Measurements from ENCODE around the gene SPECC1L. TPM values are rescaled to one million over a fixed set of nuclear protein-coding genes. Genes with fewer than 3 reads are reported as not detected.
"Not testable (repeated sequence)": the region's sequence is repeated elsewhere in the genome, so short reads cannot be mapped to it uniquely, and the experiment has no call there.

Gene SPECC1L
- total RNA-seq, 6 donors from 2014 or later = 37.7 to 80.6 (median 62.3) TPM

DNA sequence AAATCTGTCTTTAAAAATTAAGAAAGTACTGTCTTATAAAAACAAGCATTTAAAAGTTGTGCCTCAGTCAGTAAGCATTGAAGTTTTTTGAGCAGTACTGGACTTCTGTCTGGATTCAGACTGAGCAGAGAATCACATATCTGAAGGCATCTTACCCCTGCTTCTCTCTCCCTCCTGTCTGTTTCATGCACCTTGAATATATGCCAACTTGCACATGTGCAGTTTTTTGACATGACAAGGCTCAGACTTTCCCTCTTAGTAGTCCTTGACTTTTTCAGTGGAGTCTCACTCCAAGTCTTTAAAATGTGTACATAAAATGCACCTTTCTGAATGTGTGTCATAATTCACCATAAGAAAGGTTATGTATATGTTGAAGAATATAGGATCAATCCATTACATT lies 19.8 kb downstream of the SPECC1L start:
- H3K9me3 ChIP-seq = no peaks in the 10 kb centered on the region
- H3K36me3 ChIP-seq = no peaks in the 10 kb centered on the region
- no peak for ATAC-seq (ENCODE audit: low FRiP score in 2 of 2)
- peaks cover 34 to 53% (median 43%) of the 10 kb centered on the region in 4 donors for H3K4me1 ChIP-seq
- DNase-seq = no peak
- TF ChIP-seq, protein P1, sequence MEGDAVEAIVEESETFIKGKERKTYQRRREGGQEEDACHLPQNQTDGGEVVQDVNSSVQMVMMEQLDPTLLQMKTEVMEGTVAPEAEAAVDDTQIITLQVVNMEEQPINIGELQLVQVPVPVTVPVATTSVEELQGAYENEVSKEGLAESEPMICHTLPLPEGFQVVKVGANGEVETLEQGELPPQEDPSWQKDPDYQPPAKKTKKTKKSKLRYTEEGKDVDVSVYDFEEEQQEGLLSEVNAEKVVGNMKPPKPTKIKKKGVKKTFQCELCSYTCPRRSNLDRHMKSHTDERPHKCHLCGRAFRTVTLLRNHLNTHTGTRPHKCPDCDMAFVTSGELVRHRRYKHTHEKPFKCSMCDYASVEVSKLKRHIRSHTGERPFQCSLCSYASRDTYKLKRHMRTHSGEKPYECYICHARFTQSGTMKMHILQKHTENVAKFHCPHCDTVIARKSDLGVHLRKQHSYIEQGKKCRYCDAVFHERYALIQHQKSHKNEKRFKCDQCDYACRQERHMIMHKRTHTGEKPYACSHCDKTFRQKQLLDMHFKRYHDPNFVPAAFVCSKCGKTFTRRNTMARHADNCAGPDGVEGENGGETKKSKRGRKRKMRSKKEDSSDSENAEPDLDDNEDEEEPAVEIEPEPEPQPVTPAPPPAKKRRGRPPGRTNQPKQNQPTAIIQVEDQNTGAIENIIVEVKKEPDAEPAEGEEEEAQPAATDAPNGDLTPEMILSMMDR (IDR thresholded peaks at IDR 0.05) = no peak
- TF ChIP-seq EP300 (IDR thresholded peaks at IDR 0.05) (no peak), POLR2A (IDR thresholded peaks at IDR 0.05) (no peak), POLR2AphosphoS5 (IDR thresholded peaks at IDR 0.05) (no peak)
- H3K4me3 ChIP-seq = no peak overlapping the region
- H3K27ac ChIP-seq = peak overlapping the region; percentile 21 to 52 (median 45)
- H3K27me3 ChIP-seq = no peaks in the 10 kb centered on the region

DNA sequence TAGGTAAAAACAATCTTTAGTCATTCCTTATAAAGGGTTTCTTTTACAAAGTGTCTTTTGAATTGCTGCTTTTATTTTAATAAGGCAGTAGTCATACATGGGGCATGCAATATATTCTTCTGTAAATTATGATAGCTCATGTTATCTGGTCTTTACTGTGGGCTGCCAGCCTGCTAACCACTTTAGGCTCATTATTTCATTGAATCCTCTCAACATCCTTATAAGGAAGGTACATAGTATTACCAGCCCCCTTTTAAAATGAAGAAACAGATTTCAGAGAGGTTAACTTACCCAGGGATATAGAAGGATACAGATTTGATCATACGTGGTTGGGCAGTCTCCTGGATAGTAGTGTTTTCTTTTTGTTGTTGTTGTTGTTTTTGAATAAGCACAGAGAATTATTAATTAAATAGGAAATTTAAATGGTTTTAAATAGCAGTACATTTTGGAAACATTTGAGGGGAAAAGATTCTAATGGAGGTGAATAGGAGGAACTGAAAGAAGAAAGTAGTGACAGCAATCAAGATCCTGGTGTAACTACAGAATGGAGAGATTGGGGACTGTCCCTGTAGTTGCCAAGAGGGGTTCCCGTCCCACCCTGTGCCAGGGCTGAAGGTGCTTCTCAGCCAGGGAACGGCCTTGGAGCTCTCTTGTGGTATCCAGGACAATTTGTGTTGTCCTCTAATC lies 21.0 kb downstream of the SPECC1L start:
- peak overlapping the region in 3 of 4 donors; percentile 19 to 39 (median 39) for H3K27ac ChIP-seq
- DNase-seq (no peak), ATAC-seq (ENCODE audit: low FRiP score in 2 of 2) (no peak)
- H3K4me1 ChIP-seq = peaks cover 32 to 44% (median 39%) of the 10 kb centered on the region in 4 donors
- H3K36me3 ChIP-seq = no peaks in the 10 kb centered on the region
- no peaks in the 10 kb centered on the region for H3K27me3 ChIP-seq
- no peak for TF ChIP-seq POLR2A (IDR thresholded peaks at IDR 0.05)
- no peak for TF ChIP-seq POLR2AphosphoS5 (IDR thresholded peaks at IDR 0.05)
- TF ChIP-seq, protein P1 (IDR thresholded peaks at IDR 0.05) = no peak
- no peak for TF ChIP-seq EP300 (IDR thresholded peaks at IDR 0.05)
- H3K4me3 ChIP-seq = no peak overlapping the region
- no peaks in the 10 kb centered on the region for H3K9me3 ChIP-seq
- 68 to 79% methylated on average over 3 of the region's 3 CpGs for WGBS, 2 donors

DNA sequence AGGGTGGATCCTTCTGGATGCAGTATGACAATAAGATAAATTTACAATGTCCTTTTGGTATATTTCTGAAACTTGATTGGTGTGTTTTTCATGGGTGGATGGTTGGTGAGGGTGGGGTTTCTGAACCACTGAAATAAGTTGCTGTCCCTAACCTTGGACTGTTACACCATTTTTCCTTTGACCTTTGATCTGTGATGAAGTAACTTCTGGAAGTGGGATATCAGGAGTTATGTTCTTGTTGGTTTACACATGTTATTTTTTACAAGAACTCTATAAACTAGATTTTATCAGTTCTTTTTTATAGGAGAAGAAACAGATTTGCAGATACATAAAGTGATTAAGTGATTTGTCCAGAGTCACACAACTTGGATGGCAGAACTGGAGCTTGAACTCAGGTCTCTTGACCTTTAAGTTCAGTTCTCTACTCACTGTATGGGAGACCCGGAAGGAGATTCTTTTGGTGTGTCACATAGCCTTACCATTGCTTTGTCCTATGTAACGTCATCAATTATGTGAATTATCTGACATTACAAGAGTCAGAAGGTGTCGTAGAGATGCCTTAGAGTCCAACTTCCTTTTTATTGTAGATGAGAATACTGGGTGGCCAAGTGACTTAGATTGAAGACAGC lies 21.7 kb downstream of the SPECC1L start:
- not testable (repeated sequence) for H3K36me3 ChIP-seq; H3K27me3 ChIP-seq; DNase-seq; H3K9me3 ChIP-seq; H3K4me3 ChIP-seq; ATAC-seq (ENCODE audit: low FRiP score in 2 of 2)
- Histone ChIP-seq H3K27ac (peak overlapping the region in 3 of 4 donors; percentile 19 to 39 (median 39)), H3K4me1 (peaks cover 31 to 42% (median 37%) of the 10 kb centered on the region in 4 donors)
- WGBS, 2 donors = 71 to 73% methylated on average over 3 of the region's 3 CpGs

DNA sequence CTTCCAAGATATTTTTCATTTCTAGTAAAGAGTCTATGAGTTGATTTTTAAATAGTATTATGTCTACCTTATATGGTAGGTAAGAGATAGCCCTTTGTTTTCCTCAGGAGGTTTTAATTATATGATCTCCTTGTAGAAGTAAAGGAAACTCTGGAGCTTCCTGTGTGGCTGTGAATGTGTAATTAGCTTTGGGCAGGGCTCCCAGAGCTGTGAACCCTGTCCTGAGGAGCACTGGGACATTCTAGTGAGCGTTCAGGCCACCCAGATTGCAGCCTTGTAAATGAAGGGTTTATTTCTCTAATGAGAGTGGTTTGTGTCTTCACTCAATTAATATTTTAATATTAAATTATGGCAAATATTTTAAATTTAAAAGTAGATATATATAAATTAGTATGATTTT lies 24.3 kb downstream of the SPECC1L start:
- not testable (repeated sequence) for H3K27me3 ChIP-seq; H3K4me3 ChIP-seq; H3K36me3 ChIP-seq; ATAC-seq (ENCODE audit: low FRiP score in 2 of 2); DNase-seq; H3K27ac ChIP-seq; H3K9me3 ChIP-seq
- 46 to 90% methylated on average over 1 of the region's 1 CpG for WGBS, 2 donors
- H3K4me1 ChIP-seq = peaks cover 21 to 34% (median 30%) of the 10 kb centered on the region in 4 donors

DNA sequence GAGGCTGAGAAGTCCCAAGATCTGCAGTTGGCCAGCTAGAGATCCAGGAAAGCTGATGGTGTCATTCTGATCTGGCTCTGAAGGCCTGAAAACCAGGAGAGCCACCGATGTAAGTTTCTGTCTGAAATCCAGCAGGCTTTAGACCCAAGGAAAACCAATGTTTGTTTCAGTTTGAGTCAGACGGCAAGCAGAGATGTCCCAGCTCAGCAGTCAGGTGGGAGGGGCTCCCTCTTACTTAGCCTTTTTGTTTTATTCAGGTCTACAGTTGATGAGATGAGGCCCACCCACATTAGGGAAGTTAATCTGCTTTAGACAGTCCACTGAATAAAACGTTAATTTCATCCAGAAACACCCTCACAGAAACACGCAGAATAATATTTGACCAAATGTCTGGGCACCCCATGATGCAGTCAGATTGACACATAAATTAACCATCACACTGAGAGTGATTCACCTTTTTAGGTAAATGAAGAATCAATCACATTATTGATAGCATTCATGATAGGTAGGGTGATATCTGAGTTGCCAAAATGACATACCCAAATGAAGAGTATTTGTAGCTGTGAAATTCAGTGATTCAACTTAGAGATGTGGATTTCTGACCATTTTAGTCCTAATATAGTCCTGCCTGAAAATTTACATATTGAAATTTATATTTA lies 28.0 kb downstream of the SPECC1L start:
- peaks cover 18 to 38% (median 31%) of the 10 kb centered on the region in 4 donors for H3K4me1 ChIP-seq

DNA sequence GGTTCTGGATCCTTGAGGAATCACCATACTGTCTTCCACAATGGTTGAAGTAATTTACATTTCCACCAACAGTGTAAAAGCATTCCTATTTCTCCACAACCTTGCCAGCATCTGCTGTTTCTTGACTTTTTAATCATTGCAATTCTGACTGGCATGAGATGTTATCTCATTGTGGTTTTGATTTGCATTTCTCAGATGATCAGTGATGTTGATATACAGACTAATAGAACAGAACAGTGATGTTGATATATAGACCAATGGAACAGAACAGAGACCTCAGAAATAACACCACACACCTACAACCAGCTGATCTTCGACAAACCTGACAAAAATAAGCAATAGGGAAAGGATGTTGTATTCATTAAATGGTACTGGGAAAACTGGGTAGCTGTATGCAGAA lies 29.9 kb downstream of the SPECC1L start:
- ATAC-seq (ENCODE audit: low FRiP score in 2 of 2); DNase-seq; H3K9me3 ChIP-seq; H3K27me3 ChIP-seq; H3K27ac ChIP-seq; H3K36me3 ChIP-seq; H3K4me3 ChIP-seq: not testable (repeated sequence)
- H3K4me1 ChIP-seq = peaks cover 36 to 52% (median 47%) of the 10 kb centered on the region in 4 donors
- WGBS, 2 donors = 86 to 89% methylated on average over 1 of the region's 1 CpG

More for the DNA sequence above, 28.0 kb downstream of the SPECC1L start:
- H3K27me3 ChIP-seq; DNase-seq; H3K27ac ChIP-seq; H3K9me3 ChIP-seq; H3K4me3 ChIP-seq; H3K36me3 ChIP-seq; ATAC-seq (ENCODE audit: low FRiP score in 2 of 2): not testable (repeated sequence)
- 41 to 56% methylated on average over 4 of the region's 4 CpGs for WGBS, 2 donors

Data from upper lobe of left lung (tissue), 6 donors.